Stimulated activated CD4-positive, alpha-beta T cell treated with anti-CD3 and anti-CD28 coated beads, Interleukin-15, amount 100 ng/mL, for 48 hours (primary cell): ENCODE data around the gene CAST.
"Not testable (repeated sequence)": the region's sequence is repeated elsewhere in the genome, so short reads cannot be mapped to it uniquely, and the experiment has no call there.

ENCODE experiments used
- DNase-seq, 2 donors: peaks; one replicate each; pipeline ENCODE4 v3.0.0-alpha.2; 2020; ENCODE audit warnings: low read depth in 2 of 2

The CAST gene

DNA sequence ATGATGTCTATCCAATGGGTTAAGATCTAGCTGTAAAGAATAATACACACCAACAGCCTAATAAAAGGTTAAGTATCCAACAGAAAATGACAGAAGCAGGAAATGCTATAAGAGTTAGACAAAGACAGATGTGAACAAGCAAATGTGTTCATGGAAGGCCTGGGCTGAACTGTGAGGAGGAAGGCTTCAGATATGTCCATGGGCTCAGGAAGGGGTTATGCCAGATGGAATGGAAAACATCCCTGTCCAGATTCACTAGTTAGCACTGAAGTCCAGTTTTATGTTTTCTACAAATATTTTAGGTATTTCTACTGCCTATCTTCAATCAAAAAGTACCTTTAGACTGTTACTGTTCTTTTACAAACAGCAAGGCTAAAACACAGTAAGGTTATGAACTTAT lies 118.5 kb downstream of the CAST start:
- DNase-seq, result no peak

GRCh38 chr5:96781031-96781971 lies 119.1 kb downstream of the CAST start:
- DNase-seq, result no peak

GRCh38 chr5:96783326-96783725 lies 121.2 kb downstream of the CAST start:
- DNase-seq, result no peak

- no peak for DNase-seq
Measured at GRCh38 chr5:96785326-96786109, 123.3 kb downstream of the CAST start.

- DNase-seq, result no peak
Measured at GRCh38 chr5:96788112-96788749, 126.1 kb downstream of the CAST start.

DNA sequence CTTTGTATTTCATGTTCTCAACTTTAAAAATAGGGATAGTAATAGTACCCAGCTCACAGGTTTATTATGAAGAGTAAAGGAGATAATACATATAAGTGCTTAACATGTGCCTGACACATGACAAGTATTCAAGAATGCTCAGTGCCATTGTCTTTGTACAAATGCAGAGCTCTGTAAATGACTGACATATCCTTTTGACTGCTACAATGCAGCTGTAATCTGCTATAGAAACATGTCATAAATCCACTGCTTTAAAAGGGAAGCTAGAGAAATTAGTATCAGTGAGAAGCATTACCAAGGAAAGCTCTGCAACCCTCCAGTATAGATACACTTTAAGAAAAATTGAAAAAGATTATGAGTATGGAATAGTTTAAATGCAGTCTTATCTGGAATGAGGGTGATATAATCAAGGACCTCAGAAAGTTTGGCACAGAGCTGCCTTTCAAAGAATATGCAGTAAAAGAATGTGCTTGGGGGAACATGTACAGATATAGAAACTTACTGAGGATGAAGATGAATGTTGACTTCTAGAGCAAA lies 127.7 kb downstream of the CAST start:
- DNase-seq, result no peak

- no peak for DNase-seq
Measured at GRCh38 chr5:96790961-96791504, 128.9 kb downstream of the CAST start.

- peak; percentile 38 to 51 for DNase-seq
Measured at GRCh38 chr5:96794757-96795156, 132.6 kb downstream of the CAST start.

DNA sequence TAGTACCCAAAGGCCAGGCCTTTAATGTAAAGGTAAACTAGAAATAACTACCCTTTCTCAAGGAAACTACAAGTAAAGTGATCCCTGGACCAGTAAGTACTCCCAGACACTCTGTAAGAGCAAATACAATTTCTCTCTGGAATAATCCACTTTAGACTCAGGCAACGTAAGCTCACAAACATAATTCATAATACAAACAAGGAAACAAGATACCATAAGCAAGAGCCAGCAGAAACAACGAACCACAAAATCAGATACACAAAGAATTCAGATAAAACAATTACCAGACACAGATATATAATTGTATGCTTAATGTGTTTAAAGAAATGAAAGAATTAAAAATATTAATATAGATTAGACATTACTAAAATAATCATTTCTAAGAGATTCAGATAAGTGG lies 133.4 kb downstream of the CAST start:
- no peak for DNase-seq

GRCh38 chr5:96796434-96796833 lies 134.3 kb downstream of the CAST start:
- DNase-seq, result no peak

DNA sequence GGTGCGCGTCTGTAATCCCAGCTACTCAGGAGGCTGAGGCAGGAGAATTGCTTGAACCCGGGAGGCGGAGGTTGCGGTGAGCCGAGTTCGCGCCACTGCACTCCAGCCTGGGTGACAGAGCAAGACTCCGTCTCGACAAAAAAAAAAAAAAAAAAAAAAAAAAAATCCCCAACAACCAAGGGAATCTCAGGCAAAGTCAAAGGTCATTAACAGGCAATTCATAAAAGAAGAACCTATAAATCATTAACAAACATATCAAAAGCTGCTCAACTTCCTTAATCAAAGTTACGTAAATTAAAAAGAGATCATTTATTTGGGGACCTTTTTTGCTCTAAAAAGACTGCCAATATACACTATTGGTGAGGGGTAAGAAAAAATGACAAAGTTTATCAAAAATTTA lies 139.5 kb downstream of the CAST start:
- not testable (repeated sequence) for DNase-seq

DNA sequence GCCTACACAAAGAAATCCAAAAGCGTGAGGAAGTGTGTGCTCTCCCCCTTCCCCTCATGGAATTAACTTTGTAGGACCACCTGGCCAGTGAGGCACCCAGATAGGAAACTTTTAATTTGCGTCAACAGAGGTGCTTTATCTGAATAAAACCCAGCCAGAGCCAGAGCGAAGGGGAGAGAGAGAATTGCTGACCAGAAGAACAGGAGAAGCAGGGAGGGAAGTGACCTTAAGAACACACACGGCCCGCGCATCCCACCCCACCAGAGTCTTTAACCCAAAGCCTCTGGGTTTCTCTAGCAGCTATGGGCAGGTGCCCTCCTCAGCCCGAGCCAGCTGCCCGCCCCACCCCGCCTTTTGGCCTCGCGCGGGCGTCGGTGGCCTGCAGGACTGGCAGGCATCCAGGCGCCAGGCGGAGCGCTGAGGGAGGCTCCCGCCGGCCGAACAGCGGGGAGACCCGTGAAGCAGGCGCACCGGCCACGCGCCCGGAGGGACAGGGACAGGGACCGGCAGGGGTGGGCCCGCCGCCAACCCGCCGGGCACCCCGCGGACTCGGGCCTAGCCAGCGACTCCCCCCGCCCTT lies 145.0 kb downstream of the CAST start:
- no peak for DNase-seq

DNA sequence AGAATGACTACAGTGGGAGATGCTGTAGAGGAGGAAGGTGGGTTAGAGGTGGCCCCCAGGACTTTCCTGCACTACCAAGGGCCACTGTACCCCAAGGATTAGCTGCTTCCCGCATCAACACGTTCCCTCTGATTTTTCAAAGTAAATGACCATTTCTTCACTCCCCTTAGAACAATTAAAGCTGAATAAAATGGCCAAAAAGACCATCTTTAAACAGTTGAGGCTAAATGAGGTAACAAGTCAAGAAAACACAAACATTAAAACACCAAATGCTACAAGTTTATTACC lies 146.3 kb downstream of the CAST start:
- DNase-seq, result no peak

DNA sequence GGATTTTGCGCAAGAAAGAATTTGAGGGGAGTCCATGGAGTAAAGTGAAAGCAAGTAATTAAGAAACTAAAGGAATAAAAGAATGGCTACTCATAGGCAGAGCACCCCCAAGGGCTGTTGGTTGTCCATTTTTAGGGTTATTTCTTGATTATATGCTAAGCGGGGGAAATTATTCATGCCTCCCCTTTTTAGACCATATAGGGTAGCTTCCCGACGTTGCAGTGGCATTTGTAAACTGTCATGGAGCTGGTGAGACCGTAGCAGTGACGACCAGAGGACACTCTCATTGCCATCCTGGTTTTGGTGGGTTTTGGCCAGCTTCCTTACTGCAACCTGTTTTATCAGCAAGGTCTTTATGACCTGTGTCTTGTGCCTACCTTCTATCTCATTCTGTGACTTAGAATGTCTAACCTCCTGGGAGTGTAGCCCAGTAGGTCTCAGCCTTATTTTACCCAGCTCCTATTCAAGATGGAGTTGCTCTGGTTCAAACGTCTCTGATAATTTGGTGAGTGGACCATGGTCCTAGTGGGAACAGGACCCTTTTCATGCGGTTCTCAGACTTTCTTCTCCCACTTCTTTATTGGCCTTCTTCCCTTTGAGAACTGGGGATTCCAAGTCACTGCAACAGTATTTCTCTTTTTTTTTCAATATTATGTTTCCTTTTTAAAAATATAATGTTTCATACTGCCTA lies 146.8 kb downstream of the CAST start:
- no peak for DNase-seq

- DNase-seq, result peak in 1 of 2 donors; percentile 33
Measured at GRCh38 chr5:96809921-96810320, 147.7 kb downstream of the CAST start.

- no peak for DNase-seq
Measured at GRCh38 chr5:96812851-96813250, 150.7 kb downstream of the CAST start.

- DNase-seq, result no peak
Measured at GRCh38 chr5:96814041-96814440, 151.9 kb downstream of the CAST start.

GRCh38 chr5:96816411-96816939 lies 154.3 kb downstream of the CAST start:
- no peak for DNase-seq

- no peak for DNase-seq
Measured at GRCh38 chr5:96816991-96817390, 154.8 kb downstream of the CAST start.

DNA sequence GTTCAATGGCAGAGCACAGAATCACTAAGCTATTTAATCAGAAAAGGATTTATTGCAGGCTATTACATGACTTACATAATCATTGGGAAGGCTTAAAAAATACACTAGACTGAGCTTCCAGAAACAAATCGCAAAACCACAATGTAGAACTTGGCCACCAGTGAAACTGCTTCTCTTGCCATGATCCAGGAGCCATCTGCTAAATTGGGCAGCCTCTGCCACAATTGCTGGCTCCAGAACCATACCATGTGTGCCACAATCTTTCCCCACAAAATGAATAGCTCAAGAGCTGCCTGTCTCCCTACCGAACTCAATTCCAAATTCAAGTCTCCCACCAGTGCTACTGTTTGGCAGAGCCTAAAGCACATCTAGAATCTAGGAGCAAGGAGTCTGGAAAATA lies 155.3 kb downstream of the CAST start:
- DNase-seq, result no peak
